Brain microvascular endothelial cell (primary cell): Measurements from ENCODE around the gene TPT1.

Source experiments
- DNase-seq: peaks from one replicate; pipeline ENCODE4 v3.0.0-alpha.2; 2020
- H3K27ac ChIP-seq: fragments of 250-450 bp; sonication (Bioruptor Pico); 2 replicates; pipeline ENCODE4 v1.5.1; 2020; ENCODE audit warnings: mild to moderate bottlenecking, moderate library complexity
- H3K27me3 ChIP-seq: fragments of 250-450 bp; sonication (Bioruptor Pico); replicated peaks from 2 replicates; pipeline ENCODE4 v1.5.1; 2020; ENCODE audit warnings: mild to moderate bottlenecking
- H3K36me3 ChIP-seq: fragments of 250-450 bp; sonication (Bioruptor Pico); replicated peaks from 2 replicates; pipeline ENCODE4 v1.5.1; 2020; ENCODE audit warnings: mild to moderate bottlenecking
- H3K4me3 ChIP-seq: 2 replicates; pipeline ENCODE4 v1.5.1; 2011; ENCODE audit warnings: low read depth, mild to moderate bottlenecking, control low read depth, low read length, moderate library complexity
- in situ Hi-C: cut with HindIII; loops from 2 replicates; pipeline ENCODE4 v1.10.0; 2017; ENCODE audit warnings: low sequenced_read_pairs, low pct_ligation_motif_present
- TF ChIP-seq, protein P1 (sequence below): IDR thresholded peaks from 2 replicates; pipeline ENCODE4 v1.5.1; 2011; ENCODE audit warnings: low read depth, mild to moderate bottlenecking, moderate library complexity, low read length, control low read depth, inconsistent platforms; ENCODE audit errors: missing control alignments

The TPT1 gene

GRCh38 chr13:45341799-45342500 lies 967 bp upstream of the TPT1 start:
- Histone ChIP-seq H3K4me3 (peak overlapping the region; percentile 96), H3K27me3 (no peaks in the 10 kb centered on the region), H3K27ac (peak overlapping the region; percentile 89), H3K36me3 (peaks cover 38% of the 10 kb centered on the region)
- TF ChIP-seq, protein P1, sequence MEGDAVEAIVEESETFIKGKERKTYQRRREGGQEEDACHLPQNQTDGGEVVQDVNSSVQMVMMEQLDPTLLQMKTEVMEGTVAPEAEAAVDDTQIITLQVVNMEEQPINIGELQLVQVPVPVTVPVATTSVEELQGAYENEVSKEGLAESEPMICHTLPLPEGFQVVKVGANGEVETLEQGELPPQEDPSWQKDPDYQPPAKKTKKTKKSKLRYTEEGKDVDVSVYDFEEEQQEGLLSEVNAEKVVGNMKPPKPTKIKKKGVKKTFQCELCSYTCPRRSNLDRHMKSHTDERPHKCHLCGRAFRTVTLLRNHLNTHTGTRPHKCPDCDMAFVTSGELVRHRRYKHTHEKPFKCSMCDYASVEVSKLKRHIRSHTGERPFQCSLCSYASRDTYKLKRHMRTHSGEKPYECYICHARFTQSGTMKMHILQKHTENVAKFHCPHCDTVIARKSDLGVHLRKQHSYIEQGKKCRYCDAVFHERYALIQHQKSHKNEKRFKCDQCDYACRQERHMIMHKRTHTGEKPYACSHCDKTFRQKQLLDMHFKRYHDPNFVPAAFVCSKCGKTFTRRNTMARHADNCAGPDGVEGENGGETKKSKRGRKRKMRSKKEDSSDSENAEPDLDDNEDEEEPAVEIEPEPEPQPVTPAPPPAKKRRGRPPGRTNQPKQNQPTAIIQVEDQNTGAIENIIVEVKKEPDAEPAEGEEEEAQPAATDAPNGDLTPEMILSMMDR, result no peak
- no peak for DNase-seq
- in situ Hi-C loops, result no loop called here

- DNase-seq, result peak; percentile 82
- TF ChIP-seq, protein P1, result peak; percentile 69
- in situ Hi-C loops, result no loop called here
- H3K27ac ChIP-seq, result peak overlapping the region; percentile 98
- H3K4me3 ChIP-seq, result peak overlapping the region; percentile 83
- H3K36me3 ChIP-seq, result peaks cover 53% of the 10 kb centered on the region
- H3K27me3 ChIP-seq, result no peaks in the 10 kb centered on the region
Observed at GRCh38 chr13:45340422-45341033, 455 bp downstream of the TPT1 start.

DNA sequence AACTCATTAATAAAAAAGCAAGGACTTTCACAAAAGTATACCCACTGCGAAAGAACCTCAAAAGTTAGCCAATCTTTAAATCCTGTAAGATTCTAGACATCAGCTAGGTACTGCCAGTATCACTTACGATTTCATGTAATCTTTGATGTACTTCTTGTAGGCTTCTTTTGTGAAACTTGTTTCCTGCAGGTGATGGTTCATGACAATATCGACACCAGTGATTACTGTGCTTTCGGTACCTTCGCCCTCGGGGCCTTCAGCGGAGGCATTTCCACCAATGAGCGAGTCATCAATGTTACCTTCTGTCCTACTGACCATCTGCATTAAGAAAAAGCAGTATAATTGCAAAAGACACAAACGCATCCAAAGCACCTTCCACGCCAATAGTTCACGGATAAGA lies 1.1 kb downstream of the TPT1 start:
- DNase-seq, result no peak
- Histone ChIP-seq H3K27ac (peak overlapping the region; percentile 98), H3K4me3 (peak overlapping the region; percentile 83), H3K36me3 (peaks cover 58% of the 10 kb centered on the region), H3K27me3 (no peaks in the 10 kb centered on the region)
- TF ChIP-seq, protein P1, result no peak
- in situ Hi-C loops, result no loop called here

DNA sequence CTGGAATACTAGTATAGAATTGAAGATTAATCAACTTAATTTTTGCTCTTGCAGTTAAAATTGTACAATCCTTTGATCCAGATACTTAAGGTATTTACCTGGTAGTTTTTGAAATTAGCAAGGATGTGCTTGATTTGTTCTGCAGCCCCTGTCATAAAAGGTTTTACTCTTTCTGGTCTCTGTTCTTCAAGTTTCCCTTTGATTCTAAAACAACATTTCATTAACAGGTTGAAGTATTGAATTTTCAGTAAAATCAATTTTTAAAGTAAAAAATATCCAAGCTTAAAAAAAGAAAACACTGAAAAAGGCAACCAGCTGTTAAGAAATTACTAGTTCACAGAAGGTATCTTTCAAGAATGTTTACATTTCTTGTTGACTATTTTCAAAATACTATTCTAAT lies 1.6 kb downstream of the TPT1 start:
- H3K27ac ChIP-seq, result no peak overlapping the region
- no peak for DNase-seq
- in situ Hi-C loops, result no loop called here

DNA sequence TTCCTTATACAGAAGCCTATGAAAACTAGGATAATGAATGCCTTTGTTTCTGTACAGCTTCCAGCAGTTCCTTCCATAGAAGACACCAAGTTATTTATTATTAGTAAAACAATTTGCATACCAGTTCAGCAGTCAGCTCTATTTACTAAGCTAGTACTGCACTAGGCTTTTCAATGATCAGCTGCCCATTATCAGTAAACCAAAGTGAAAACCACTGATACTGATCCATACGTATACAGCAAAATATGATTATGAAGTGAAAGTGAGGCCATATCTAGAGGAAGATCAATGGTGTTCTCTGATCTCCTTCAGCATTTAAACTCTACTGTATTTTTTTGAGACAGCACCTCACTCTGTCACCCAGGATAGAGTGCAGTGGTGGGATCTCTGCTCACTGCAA lies 3.2 kb downstream of the TPT1 start:
- H3K27ac ChIP-seq, result no peak overlapping the region
- no peak for DNase-seq
- H3K36me3 ChIP-seq, result peaks cover 59% of the 10 kb centered on the region
- no peaks in the 10 kb centered on the region for H3K27me3 ChIP-seq
- in situ Hi-C loops, result no loop called here
- peak overlapping the region; percentile 83 for H3K4me3 ChIP-seq
- TF ChIP-seq, protein P1, result no peak

More for the DNA sequence above, 1.6 kb downstream of the TPT1 start:
- Histone ChIP-seq H3K27me3 (no peaks in the 10 kb centered on the region), H3K4me3 (peak overlapping the region; percentile 83), H3K36me3 (peaks cover 59% of the 10 kb centered on the region)
- TF ChIP-seq, protein P1, result no peak
